GM11168 (cell line): ENCODE data around the gene RHOF.

ENCODE experiments used
- in situ Hi-C: fragments of 300-500 bp; cut with MboI; formaldehyde crosslinking; loops from one replicate; pipeline ENCODE4 v1.12.0; 2022; ENCODE audit warnings: low sequenced_read_pairs; ENCODE audit not compliant: unreplicated experiment

RHOF gene

GRCh38 chr12:121793440-121793837, at the start of gene RHOF:
Gene RHOF (minus strand): TSS chr12:121793688. CDS start chr12:121793633, 55 bp downstream.
- in situ Hi-C loops = loop anchor here (10.0 kb wide), 1 partner anchor 99 kb away; no protein-coding TSS in a partner anchor

- in situ Hi-C loops = no loop called here
Measured at GRCh38 chr12:121839993-121840761, 46.7 kb upstream of the RHOF start.

- in situ Hi-C loops = no loop called here
Measured at GRCh38 chr12:121839106-121839992, 45.9 kb upstream of the RHOF start.

GRCh38 chr12:121838126-121838525, 44.6 kb upstream of the RHOF start:
- in situ Hi-C loops = no loop called here

GRCh38 chr12:121837680-121838079, 44.2 kb upstream of the RHOF start:
- in situ Hi-C loops = no loop called here

- in situ Hi-C loops = no loop called here
Measured at GRCh38 chr12:121831571-121832245, 38.2 kb upstream of the RHOF start.

- in situ Hi-C loops = no loop called here
Measured at GRCh38 chr12:121830588-121831265, 37.2 kb upstream of the RHOF start.

GRCh38 chr12:121830134-121830533, 36.6 kb upstream of the RHOF start:
- in situ Hi-C loops = no loop called here

GRCh38 chr12:121829250-121829918, 35.9 kb upstream of the RHOF start:
- in situ Hi-C loops = no loop called here

GRCh38 chr12:121828826-121829225, 35.3 kb upstream of the RHOF start:
- in situ Hi-C loops = no loop called here

GRCh38 chr12:121828306-121828705, 34.8 kb upstream of the RHOF start:
- in situ Hi-C loops = no loop called here

- in situ Hi-C loops = no loop called here
Measured at GRCh38 chr12:121827351-121828099, 34.0 kb upstream of the RHOF start.

- in situ Hi-C loops = no loop called here
Measured at GRCh38 chr12:121826318-121827150, 33.0 kb upstream of the RHOF start.

GRCh38 chr12:121825041-121825523, 31.6 kb upstream of the RHOF start:
- in situ Hi-C loops = no loop called here

- in situ Hi-C loops = no loop called here
Measured at GRCh38 chr12:121823727-121824115, 30.2 kb upstream of the RHOF start.

- in situ Hi-C loops = no loop called here
Measured at GRCh38 chr12:121823101-121823726, 29.7 kb upstream of the RHOF start.

- in situ Hi-C loops = no loop called here
Measured at GRCh38 chr12:121822393-121823100, 29.1 kb upstream of the RHOF start.
